PC-9 (cell line): ENCODE measurements around the gene CGN. TPM values are rescaled to one million over a fixed set of nuclear protein-coding genes. Genes with fewer than 3 reads are reported as not detected.

Experiments used
- BruUV-seq: library from RNA; stranded (reverse); fragments of 400-500 nt; replicated peaks from 2 replicates; lab custom pipeline; 2021; lab: Mats Ljungman, UMichigan
- CTCF ChIA-PET: fragments of 300-600 bp; sonication (Branson Sonifier 250); formaldehyde crosslinking; loops from one replicate; lab custom pipeline; 2022; ENCODE audit warnings: antibody characterized with exemption; lab: Charles Lee
- POLR2A ChIA-PET: fragments of 300-600 bp; sonication (Branson Sonifier 250); formaldehyde crosslinking; loops from one replicate; lab custom pipeline; 2022; ENCODE audit warnings: antibody characterized with exemption; ENCODE audit not compliant: unreplicated experiment; lab: Charles Lee
- DNase-seq, 2 experiments: peaks; one replicate each; pipeline versions ENCODE4 v3.0.0 to v3.0.0-alpha.2; 2015 to 2022; ENCODE audit warnings: mixed read lengths in 1 of 2
- H2AFZ ChIP-seq: fragments of 200-600 bp; sonication (generic); 2 replicates; pipeline ENCODE4 v1.8.1; 2017; ENCODE audit warnings: antibody characterized with exemption
- H3F3A ChIP-seq: fragments of 200-600 bp; sonication (generic); 2 replicates; pipeline ENCODE4 v1.8.1; 2017; ENCODE audit warnings: antibody characterized with exemption, mild to moderate bottlenecking, low read depth; ENCODE audit not compliant: insufficient read depth
- H3K27ac ChIP-seq: fragments of 200-600 bp; sonication (generic); 2 replicates; pipeline ENCODE4 v1.6.1; 2016; ENCODE audit warnings: mixed run types
- H3K27me3 ChIP-seq: fragments of 200-600 bp; sonication (generic); 2 replicates; pipeline ENCODE4 v1.6.1; 2016; ENCODE audit warnings: low read depth, mixed run types; ENCODE audit not compliant: insufficient read depth
- H3K36me3 ChIP-seq: fragments of 200-600 bp; sonication (generic); 2 replicates; pipeline ENCODE4 v1.6.1; 2016; ENCODE audit warnings: low read depth, mixed run types
- H3K4me1 ChIP-seq: fragments of 200-600 bp; sonication (generic); replicated peaks from 2 replicates; pipeline ENCODE4 v1.6.1; 2016; ENCODE audit warnings: mixed run types; ENCODE audit not compliant: insufficient read depth
- H3K4me2 ChIP-seq: fragments of 200-600 bp; sonication (generic); 2 replicates; pipeline ENCODE4 v1.6.1; 2017; ENCODE audit warnings: mixed run types
- H3K4me3 ChIP-seq: fragments of 200-600 bp; sonication (generic); 2 replicates; pipeline ENCODE4 v1.6.1; 2016; ENCODE audit warnings: mixed run types
- H3K79me2 ChIP-seq: fragments of 200-600 bp; sonication (generic); 2 replicates; pipeline ENCODE4 v1.6.1; 2017; ENCODE audit warnings: low read depth, mixed run types
- H3K9me2 ChIP-seq: fragments of 200-600 bp; sonication (generic); 2 replicates; pipeline ENCODE4 v1.8.1; 2017; ENCODE audit warnings: mild to moderate bottlenecking; ENCODE audit not compliant: insufficient read depth
- H3K9me3 ChIP-seq: fragments of 200-600 bp; sonication (generic); 2 replicates; pipeline ENCODE4 v1.8.1; 2016; ENCODE audit warnings: low read depth; ENCODE audit not compliant: insufficient read depth
- H4K20me1 ChIP-seq: fragments of 200-600 bp; sonication (generic); 2 replicates; pipeline ENCODE4 v1.8.1; 2017; ENCODE audit not compliant: insufficient read depth
- EZH2 ChIP-seq: fragments of 200-600 bp; sonication (generic); IDR thresholded peaks from 2 replicates; pipeline ENCODE4 v1.8.0; 2017; ENCODE audit warnings: antibody characterized with exemption, low read depth
- intact Hi-C: fragments of 100-400 bp; cut with micrococcal nuclease; formaldehyde crosslinking; loops from one replicate; pipeline ENCODE4 v1.10.0; 2022; ENCODE audit not compliant: unreplicated experiment
- total RNA-seq: library from RNA; stranded (reverse); gene quantifications from 2 replicates; pipeline ENCODE4 v1.2.3, GENCODE V29; 2021
- TF ChIP-seq, protein P1 (sequence below): fragments of 200-600 bp; sonication (generic); conservative IDR thresholded peaks from 2 replicates; pipeline ENCODE4 v1.6.1; 2017; ENCODE audit warnings: mixed run types, antibody characterized with exemption, mild to moderate bottlenecking, moderate library complexity

CGN gene
- total RNA-seq, 1 experiment from 2014 or later, result 30.3 TPM

DNA sequence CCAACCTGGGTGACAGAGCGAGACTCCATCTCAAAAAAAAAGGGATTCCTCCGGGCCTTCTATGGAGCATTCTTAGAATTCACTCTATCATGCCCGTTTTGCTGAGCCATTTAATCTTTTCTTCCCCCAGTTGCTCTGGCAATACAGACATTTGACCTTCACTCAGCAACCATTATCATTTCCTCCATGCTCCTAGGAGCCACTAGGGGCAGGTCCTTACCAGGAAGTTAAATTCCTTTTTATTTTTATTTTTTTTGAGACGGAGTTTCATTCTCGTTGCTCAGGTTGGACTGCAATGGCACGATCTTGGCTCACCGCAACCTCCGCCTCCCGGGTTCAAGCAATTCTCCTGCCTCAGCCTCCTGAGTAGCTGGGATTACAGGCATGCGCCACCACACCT lies 9.7 kb upstream of the CGN start:
- Histone ChIP-seq H2AFZ (no peak overlapping the region), H3K27ac (no peak overlapping the region), H3K79me2 (no peaks in the 10 kb centered on the region), H3K9me3 (no peaks in the 10 kb centered on the region), H3K4me1 (peaks cover 13% of the 10 kb centered on the region; the same call in 1 of the 2 replicates), H3K9me2 (no peaks in the 10 kb centered on the region), H3F3A (no peaks in the 10 kb centered on the region), H3K36me3 (no peaks in the 10 kb centered on the region), H3K4me2 (no peak overlapping the region), H3K27me3 (no peaks in the 10 kb centered on the region), H4K20me1 (no peaks in the 10 kb centered on the region), H3K4me3 (no peak overlapping the region)
- intact Hi-C loops, result no loop called here
- ChIA-PET CTCF (no interaction called here), POLR2A (no interaction called here)
- no peak for DNase-seq
- no TSS peak for BruUV-seq
- TF ChIP-seq, protein P1, sequence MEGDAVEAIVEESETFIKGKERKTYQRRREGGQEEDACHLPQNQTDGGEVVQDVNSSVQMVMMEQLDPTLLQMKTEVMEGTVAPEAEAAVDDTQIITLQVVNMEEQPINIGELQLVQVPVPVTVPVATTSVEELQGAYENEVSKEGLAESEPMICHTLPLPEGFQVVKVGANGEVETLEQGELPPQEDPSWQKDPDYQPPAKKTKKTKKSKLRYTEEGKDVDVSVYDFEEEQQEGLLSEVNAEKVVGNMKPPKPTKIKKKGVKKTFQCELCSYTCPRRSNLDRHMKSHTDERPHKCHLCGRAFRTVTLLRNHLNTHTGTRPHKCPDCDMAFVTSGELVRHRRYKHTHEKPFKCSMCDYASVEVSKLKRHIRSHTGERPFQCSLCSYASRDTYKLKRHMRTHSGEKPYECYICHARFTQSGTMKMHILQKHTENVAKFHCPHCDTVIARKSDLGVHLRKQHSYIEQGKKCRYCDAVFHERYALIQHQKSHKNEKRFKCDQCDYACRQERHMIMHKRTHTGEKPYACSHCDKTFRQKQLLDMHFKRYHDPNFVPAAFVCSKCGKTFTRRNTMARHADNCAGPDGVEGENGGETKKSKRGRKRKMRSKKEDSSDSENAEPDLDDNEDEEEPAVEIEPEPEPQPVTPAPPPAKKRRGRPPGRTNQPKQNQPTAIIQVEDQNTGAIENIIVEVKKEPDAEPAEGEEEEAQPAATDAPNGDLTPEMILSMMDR, result peak; percentile 26; the same call in 1 of the 2 replicates
- TF ChIP-seq EZH2, result no peak

DNA sequence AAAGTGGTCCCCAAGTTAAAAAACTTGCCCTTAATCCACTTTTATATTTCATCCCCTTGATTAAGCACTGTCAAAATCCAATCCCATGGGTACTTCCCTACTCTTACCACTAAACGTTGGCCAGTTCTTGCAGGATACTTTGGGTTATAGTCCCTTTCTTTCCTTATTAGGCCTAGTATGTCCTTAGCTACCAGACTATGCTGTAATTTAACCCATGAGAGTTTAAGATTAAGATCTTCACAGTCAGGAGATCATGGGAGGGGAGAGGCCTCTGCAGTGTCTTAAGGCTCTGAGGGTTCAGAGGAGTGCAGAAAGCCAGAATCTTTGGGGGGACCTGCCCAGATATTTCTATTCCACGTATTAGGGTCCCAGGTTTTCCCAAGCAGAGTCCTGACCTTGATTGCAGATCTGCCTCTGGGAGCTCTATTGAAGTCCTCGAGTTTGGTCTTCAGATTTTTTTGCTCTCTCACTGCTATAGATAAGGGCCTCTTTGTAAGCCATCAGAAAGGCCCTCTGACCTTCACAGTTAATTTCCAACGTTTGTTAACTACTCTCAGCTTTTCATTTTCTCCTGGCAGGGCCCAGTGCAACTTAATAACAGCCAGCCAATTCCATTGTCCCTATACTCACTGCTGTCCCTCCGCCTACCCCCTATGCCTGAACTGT lies 9.0 kb upstream of the CGN start:
- intact Hi-C loops, result no loop called here
- TF ChIP-seq, protein P1, result no peak
- TF ChIP-seq EZH2, result no peak
- Histone ChIP-seq H3K9me2 (no peaks in the 10 kb centered on the region), H3K79me2 (no peaks in the 10 kb centered on the region), H3K4me3 (no peak overlapping the region), H3K36me3 (no peaks in the 10 kb centered on the region), H3F3A (no peaks in the 10 kb centered on the region), H3K4me1 (peaks cover 13% of the 10 kb centered on the region; the same call in 1 of the 2 replicates), H3K9me3 (no peaks in the 10 kb centered on the region), H3K27me3 (no peaks in the 10 kb centered on the region), H4K20me1 (no peaks in the 10 kb centered on the region), H2AFZ (no peak overlapping the region), H3K27ac (no peak overlapping the region), H3K4me2 (no peak overlapping the region)
- no TSS peak for BruUV-seq
- CTCF ChIA-PET, result no interaction called here
- DNase-seq, result no peak
- POLR2A ChIA-PET, result no interaction called here

DNA sequence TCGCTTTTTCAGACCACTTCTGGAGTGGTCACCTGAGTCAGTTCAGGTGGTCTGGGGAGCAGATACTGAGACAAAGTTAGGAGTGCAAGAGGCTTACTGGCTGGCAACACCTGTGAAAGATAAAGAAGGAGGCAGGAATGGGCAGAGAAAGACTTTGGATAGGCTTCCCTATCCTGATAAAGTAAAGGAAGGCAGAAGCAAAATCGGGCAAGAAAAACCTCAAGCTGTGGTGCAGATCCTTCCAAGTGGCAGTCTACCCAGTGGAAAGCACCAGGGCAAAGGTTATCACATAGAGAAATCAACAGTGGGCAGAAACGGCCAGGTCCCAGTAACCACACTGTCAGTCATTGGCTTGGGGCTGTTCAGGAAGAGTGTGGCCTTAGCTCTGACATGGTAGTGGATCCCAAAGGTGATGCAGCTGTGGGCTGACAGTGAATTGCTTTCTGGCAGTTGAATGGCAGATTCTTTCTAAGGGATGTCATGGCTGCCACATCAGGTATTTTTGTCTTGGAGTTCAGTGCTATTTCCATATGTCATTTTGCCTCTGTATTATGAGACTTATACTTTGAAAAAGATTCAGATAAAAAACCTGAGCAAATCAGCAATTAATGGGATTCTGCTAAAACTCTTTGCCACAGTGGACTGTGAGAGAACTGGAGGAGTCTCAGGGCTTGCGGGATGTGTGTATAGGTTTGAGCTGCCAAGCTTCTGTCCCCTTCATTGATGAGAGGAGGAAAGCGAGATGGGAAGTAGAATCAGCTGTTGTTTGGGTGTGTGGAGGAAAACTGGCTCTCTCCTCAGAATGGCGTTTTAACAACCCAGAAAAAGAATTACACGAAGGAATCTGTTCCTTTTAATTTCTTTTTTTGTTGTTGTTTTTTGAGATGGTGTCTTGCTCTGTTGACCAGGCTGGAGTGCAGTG lies 8.1 kb upstream of the CGN start:
- peak; percentile 36 to 46 for DNase-seq
- TF ChIP-seq, protein P1, result no peak
- TF ChIP-seq EZH2, result no peak
- Histone ChIP-seq H3K27ac (no peak overlapping the region), H3F3A (no peaks in the 10 kb centered on the region), H3K79me2 (no peaks in the 10 kb centered on the region), H3K4me3 (no peak overlapping the region), H3K36me3 (no peaks in the 10 kb centered on the region), H3K4me2 (no peak overlapping the region), H2AFZ (no peak overlapping the region), H3K9me2 (no peaks in the 10 kb centered on the region), H3K9me3 (no peaks in the 10 kb centered on the region), H3K4me1 (peaks cover 13% of the 10 kb centered on the region; the same call in 1 of the 2 replicates), H4K20me1 (no peaks in the 10 kb centered on the region), H3K27me3 (no peaks in the 10 kb centered on the region)
- BruUV-seq, result no TSS peak
- CTCF ChIA-PET, result interaction anchor here (0.6 kb wide), 1 partner anchor 77 kb away, joined by 3 read pairs; no protein-coding TSS in a partner anchor
- intact Hi-C loops, result no loop called here
- POLR2A ChIA-PET, result interaction anchor here (0.5 kb wide), 1 partner anchor 107 kb away, joined by 6 read pairs; no protein-coding TSS in a partner anchor
